Left lobe of liver (tissue), 2 donors: ENCODE results near the gene ZNF236. TPM values are rescaled to one million over a fixed set of nuclear protein-coding genes. Genes with fewer than 3 reads are reported as not detected.
"Not testable (repeated sequence)": the region's sequence is repeated elsewhere in the genome, so short reads cannot be mapped to it uniquely, and the experiment has no call there.

Experiments
- ATAC-seq: fragments of 200-7000 bp; cut with Tn5 transposase; one replicate; pipeline ENCODE4 v1.9.1; 2020; ENCODE audit warnings: mild to moderate bottlenecking, moderate library complexity
- DNase-seq: peaks from one replicate; pipeline ENCODE4 v3.0.0-alpha.2; 2020; ENCODE audit warnings: low spot score
- total RNA-seq: library from RNA; stranded (reverse); gene quantifications from one replicate; pipeline ENCODE4 v1.2.1, GENCODE V29; 2021
- donor health status: DM: no; HTN: no; CAD: no; lungs with moderate emphysema.
- donor health status: DM: no; HTN: yes; CAD: no.

The ZNF236 gene
- total RNA-seq, 1 donor from 2014 or later: 6.2 TPM

- no peak for DNase-seq
- ATAC-seq: no peak
These were observed 194.6 kb downstream of the ZNF236 start for GRCh38 chr18:77016936-77017335.

DNA sequence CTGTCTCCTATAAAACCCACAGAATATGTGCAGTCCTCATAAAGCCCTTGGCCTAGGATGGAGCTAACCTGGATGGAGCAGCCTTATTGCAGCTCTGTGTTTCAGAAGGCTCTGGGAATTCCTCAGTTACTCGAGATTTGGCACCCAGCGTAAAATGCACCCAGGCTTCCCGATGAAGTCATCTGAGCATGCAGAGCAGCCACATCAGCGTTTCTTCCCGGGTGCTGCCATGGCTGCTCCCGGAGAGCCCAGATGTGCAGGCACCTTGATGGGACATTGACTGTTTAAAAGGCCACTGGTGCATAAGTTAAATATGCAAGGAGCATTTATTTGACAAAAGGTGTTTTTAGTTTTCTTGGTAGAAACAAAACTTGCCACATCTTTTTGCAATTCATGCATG is 195.0 kb downstream of the ZNF236 start:
- DNase-seq: no peak
- no peak for ATAC-seq

GRCh38 chr18:77018650-77019049 is 196.3 kb downstream of the ZNF236 start:
- not testable (repeated sequence) for ATAC-seq, DNase-seq

- ATAC-seq (no peak), DNase-seq (no peak)
These were observed 197.3 kb downstream of the ZNF236 start for GRCh38 chr18:77019641-77020040.
